GM18508 (cell line): ENCODE data around the gene ACADSB.

Source experiments
- ATAC-seq: cut with Tn5 transposase; IDR thresholded peaks from one replicate; pipeline ENCODE4 v1.9.1; 2021; ENCODE audit warnings: moderate number of reproducible peaks; ENCODE audit not compliant: insufficient read depth, unreplicated experiment

The ACADSB gene

GRCh38 chr10:123008355-123009104 lies at the start of gene ACADSB, which contains the start of gene IKZF5:
TSS of gene ACADSB (plus strand) at chr10:123009006. CDS start at chr10:123009030, 24 bp downstream.
TSS of gene IKZF5 (minus strand) at chr10:123008795. CDS start at chr10:122998625, 10,170 bp downstream.
- ATAC-seq, result peak; percentile 60

GRCh38 chr10:122962405-122962804 lies 46.4 kb upstream of the ACADSB start:
- ATAC-seq, result no peak

GRCh38 chr10:122966879-122967278 lies 41.9 kb upstream of the ACADSB start:
- ATAC-seq, result no peak

GRCh38 chr10:122968698-122969097 lies 40.1 kb upstream of the ACADSB start:
- ATAC-seq, result no peak

- no peak for ATAC-seq
Measured at GRCh38 chr10:122974023-122974422, 34.8 kb upstream of the ACADSB start.

- no peak for ATAC-seq
Measured at GRCh38 chr10:122974543-122975064, 34.2 kb upstream of the ACADSB start.

- ATAC-seq, result peak; percentile 58
Measured at GRCh38 chr10:122980209-122981065, 28.4 kb upstream of the ACADSB start, which contains the start of gene PSTK. TSS of gene PSTK (plus strand) at chr10:122980401. CDS start at chr10:122980480, 79 bp downstream.

- no peak for ATAC-seq
Measured at GRCh38 chr10:122981066-122981464, 27.7 kb upstream of the ACADSB start.

GRCh38 chr10:122983898-122984297 lies 24.9 kb upstream of the ACADSB start:
- ATAC-seq, result no peak

GRCh38 chr10:122984708-122985107 lies 24.1 kb upstream of the ACADSB start:
- ATAC-seq, result no peak

GRCh38 chr10:122986335-122986734 lies 22.5 kb upstream of the ACADSB start:
- ATAC-seq, result no peak

GRCh38 chr10:122988501-122988900 lies 20.3 kb upstream of the ACADSB start:
- ATAC-seq, result no peak

GRCh38 chr10:122990278-122990677 lies 18.5 kb upstream of the ACADSB start:
- no peak for ATAC-seq

GRCh38 chr10:122992031-122992585 lies 16.7 kb upstream of the ACADSB start:
- ATAC-seq, result no peak

GRCh38 chr10:122993797-122994336 lies 14.9 kb upstream of the ACADSB start:
- ATAC-seq, result no peak

- ATAC-seq, result no peak
Measured at GRCh38 chr10:122995936-122996335, 12.9 kb upstream of the ACADSB start.

GRCh38 chr10:122997864-122998263 lies 10.9 kb upstream of the ACADSB start:
- no peak for ATAC-seq

GRCh38 chr10:122998360-122998917 lies 10.4 kb upstream of the ACADSB start:
- ATAC-seq, result no peak

- no peak for ATAC-seq
Measured at GRCh38 chr10:122998934-122999333, 9.9 kb upstream of the ACADSB start.

- ATAC-seq, result no peak
Measured at GRCh38 chr10:122999347-122999746, 9.5 kb upstream of the ACADSB start.
